ENCODE measurements around the gene AGMO. TPM values are rescaled to one million over a fixed set of nuclear protein-coding genes. Genes with fewer than 3 reads are reported as not detected.

The AGMO gene
- total RNA-seq, 3 donors from 2014 or later: 1.4 to 4.3 (median 1.6) TPM

DNA sequence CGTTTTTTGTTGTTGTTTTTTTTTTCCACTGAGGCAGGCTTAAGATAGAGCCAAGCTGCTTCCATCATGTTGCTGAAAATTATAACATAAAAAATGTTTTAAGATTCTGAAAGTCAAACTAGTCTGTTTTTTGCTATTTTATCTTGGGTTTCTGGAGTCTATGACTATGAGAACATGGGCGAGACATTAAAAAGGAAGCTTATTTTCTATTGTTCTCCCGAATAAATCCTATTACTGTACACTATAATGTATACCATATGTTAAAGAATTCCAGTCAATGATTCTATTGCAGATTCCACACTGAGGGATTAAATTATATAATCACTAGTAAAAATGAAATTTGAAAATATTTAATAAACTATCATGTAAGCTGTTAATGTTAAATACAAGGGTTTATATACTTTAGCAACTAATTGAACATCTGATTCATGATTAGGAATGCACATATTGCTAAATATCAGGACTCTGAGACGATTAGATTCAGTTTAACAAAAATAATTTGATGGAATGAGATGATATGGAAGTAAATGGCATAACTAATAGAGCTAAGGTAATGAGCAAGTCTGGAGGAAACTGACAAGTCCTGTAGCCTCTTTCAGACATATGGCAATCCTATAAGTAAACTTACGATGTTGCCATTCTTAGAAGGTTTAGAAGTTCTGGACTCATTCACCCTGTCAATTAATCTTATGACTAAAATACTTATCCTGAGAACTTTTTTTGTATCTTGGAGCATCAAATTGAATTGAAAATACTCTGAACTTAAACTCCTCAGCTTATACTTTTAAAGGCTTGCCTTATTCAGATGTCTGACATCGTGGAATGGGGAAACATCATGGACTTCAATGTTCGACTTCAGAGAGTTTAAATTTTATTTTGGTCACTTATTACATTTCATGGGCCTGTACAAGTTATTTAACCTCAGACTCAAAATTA, 364.5 kb downstream of the AGMO start:
- no peak for DNase-seq (ENCODE audit: low spot score in 2 of 2)
- H3K4me3 ChIP-seq: no peak overlapping the region
- no peaks in the 10 kb centered on the region for H3K4me1 ChIP-seq
- H3K27me3 ChIP-seq: no peaks in the 10 kb centered on the region
- intact Hi-C loops (cut with DNase I; ENCODE audit: low total_unique reads): no loop called here
- TF ChIP-seq, protein P1, sequence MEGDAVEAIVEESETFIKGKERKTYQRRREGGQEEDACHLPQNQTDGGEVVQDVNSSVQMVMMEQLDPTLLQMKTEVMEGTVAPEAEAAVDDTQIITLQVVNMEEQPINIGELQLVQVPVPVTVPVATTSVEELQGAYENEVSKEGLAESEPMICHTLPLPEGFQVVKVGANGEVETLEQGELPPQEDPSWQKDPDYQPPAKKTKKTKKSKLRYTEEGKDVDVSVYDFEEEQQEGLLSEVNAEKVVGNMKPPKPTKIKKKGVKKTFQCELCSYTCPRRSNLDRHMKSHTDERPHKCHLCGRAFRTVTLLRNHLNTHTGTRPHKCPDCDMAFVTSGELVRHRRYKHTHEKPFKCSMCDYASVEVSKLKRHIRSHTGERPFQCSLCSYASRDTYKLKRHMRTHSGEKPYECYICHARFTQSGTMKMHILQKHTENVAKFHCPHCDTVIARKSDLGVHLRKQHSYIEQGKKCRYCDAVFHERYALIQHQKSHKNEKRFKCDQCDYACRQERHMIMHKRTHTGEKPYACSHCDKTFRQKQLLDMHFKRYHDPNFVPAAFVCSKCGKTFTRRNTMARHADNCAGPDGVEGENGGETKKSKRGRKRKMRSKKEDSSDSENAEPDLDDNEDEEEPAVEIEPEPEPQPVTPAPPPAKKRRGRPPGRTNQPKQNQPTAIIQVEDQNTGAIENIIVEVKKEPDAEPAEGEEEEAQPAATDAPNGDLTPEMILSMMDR (IDR thresholded peaks at IDR 0.05): no peak
- TF ChIP-seq POLR2AphosphoS5 (IDR thresholded peaks at IDR 0.05): no peak
- no peak for TF ChIP-seq POLR2A (IDR thresholded peaks at IDR 0.05)
- H3K27ac ChIP-seq: no peak overlapping the region
- no peaks in the 10 kb centered on the region for H3K36me3 ChIP-seq
- H3K9me3 ChIP-seq: no peaks in the 10 kb centered on the region

DNA sequence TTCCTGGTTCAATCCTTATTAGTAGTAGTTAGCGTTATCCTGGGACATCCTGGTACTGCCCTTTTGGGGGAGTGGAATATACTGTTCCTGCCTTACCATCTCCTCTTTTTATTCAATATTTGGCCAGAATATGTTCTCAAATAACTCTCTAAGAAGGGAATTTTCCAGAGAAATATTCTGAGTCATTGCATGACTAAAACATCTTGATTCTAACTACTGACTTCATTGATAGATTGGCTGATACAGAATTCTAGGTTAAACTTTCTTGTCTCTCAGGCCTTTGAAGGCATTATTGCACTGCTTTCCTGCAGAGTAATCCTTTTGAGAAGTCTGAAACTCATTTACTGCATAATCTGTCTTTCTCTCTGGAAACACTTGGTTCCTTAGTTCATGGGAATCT, 383.8 kb downstream of the AGMO start:
- H3K36me3 ChIP-seq: no peaks in the 10 kb centered on the region
- no peaks in the 10 kb centered on the region for H3K9me3 ChIP-seq
- no peak overlapping the region for H3K27ac ChIP-seq
- DNase-seq (ENCODE audit: low spot score in 2 of 2): no peak
- no peaks in the 10 kb centered on the region for H3K27me3 ChIP-seq
- intact Hi-C loops (cut with DNase I; ENCODE audit: low total_unique reads): no loop called here
- H3K4me3 ChIP-seq: no peak overlapping the region
- TF ChIP-seq POLR2A (IDR thresholded peaks at IDR 0.05): no peak
- TF ChIP-seq POLR2AphosphoS5 (IDR thresholded peaks at IDR 0.05): no peak
- TF ChIP-seq, protein P1 (IDR thresholded peaks at IDR 0.05): no peak
- H3K4me1 ChIP-seq: no peaks in the 10 kb centered on the region

DNA sequence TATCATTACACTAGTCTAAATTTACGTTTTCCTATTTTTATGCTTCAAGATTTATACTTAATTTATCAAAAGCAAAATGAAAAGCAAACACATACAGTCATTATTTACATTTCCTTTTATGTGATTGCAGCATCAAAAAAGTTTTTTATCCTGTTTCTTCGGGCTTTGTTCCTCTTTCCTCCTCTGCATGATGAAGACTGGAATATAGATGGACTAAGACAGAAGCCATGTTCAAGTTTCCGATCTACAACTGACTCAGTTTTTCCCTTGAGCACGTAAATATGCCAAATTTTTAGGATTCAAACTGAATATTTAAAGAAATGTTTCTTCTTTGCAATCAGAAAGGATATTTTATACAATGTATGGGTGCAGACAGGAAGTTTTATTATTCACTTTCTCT, 385.7 kb downstream of the AGMO start:
- intact Hi-C loops (cut with DNase I; ENCODE audit: low total_unique reads): no loop called here
- no peak for DNase-seq (ENCODE audit: low spot score in 2 of 2)
- Histone ChIP-seq H3K27me3 (no peaks in the 10 kb centered on the region), H3K4me1 (no peaks in the 10 kb centered on the region), H3K4me3 (no peak overlapping the region), H3K27ac (no peak overlapping the region), H3K36me3 (no peaks in the 10 kb centered on the region), H3K9me3 (no peaks in the 10 kb centered on the region)
- TF ChIP-seq, protein P1 (IDR thresholded peaks at IDR 0.05): no peak
- TF ChIP-seq POLR2A (IDR thresholded peaks at IDR 0.05) (no peak), POLR2AphosphoS5 (IDR thresholded peaks at IDR 0.05) (no peak)

DNA sequence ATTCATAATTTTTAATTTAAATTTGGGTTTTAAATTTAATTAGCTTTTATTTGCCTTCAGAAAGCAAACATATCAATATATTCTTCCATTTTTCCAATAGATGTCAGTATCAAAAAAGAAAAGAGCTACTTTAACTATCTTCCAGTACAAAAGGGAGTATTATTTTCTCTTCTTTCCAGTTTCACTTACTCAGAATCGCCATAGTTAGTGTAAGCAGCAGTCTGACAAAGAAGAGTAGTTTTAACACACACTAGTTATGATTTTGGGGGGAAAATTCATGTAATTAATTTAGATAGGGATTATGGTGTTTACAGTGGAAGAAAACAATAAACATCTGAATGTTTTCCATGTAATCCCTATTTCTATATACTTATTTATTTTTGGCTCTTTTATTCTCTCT, 386.7 kb downstream of the AGMO start:
- H3K36me3 ChIP-seq: no peaks in the 10 kb centered on the region
- H3K4me3 ChIP-seq: no peak overlapping the region
- TF ChIP-seq, protein P1 (IDR thresholded peaks at IDR 0.05): no peak
- TF ChIP-seq POLR2A (IDR thresholded peaks at IDR 0.05) (no peak), POLR2AphosphoS5 (IDR thresholded peaks at IDR 0.05) (no peak)
- H3K27ac ChIP-seq: no peak overlapping the region
- no peaks in the 10 kb centered on the region for H3K9me3 ChIP-seq
- intact Hi-C loops (cut with DNase I; ENCODE audit: low total_unique reads): no loop called here
- H3K4me1 ChIP-seq: no peaks in the 10 kb centered on the region
- H3K27me3 ChIP-seq: no peaks in the 10 kb centered on the region
- DNase-seq (ENCODE audit: low spot score in 2 of 2): no peak

DNA sequence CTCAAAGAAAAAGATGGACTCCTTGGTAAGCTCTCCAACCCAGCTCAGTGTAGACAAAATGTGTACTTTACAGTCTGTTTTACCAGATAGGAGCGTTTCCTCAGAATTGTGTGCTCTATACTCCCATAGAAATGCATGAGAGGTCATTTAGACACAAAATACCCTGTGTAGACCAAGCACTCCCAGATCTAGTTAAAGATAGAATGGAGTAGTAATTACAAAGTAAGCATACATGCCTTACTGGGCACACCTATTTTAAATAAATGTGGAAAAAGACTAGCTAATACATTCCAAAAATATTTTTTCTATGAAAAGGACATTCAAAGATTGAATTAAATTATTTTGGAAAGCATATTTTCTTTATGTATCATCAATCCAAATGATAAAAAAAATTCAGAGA, 387.3 kb downstream of the AGMO start:
- no peaks in the 10 kb centered on the region for H3K4me1 ChIP-seq
- no peak overlapping the region for H3K27ac ChIP-seq
- no peaks in the 10 kb centered on the region for H3K9me3 ChIP-seq
- intact Hi-C loops (cut with DNase I; ENCODE audit: low total_unique reads): no loop called here
- H3K36me3 ChIP-seq: no peaks in the 10 kb centered on the region
- no peak for TF ChIP-seq POLR2A (IDR thresholded peaks at IDR 0.05)
- TF ChIP-seq, protein P1 (IDR thresholded peaks at IDR 0.05): no peak
- TF ChIP-seq POLR2AphosphoS5 (IDR thresholded peaks at IDR 0.05): no peak
- no peaks in the 10 kb centered on the region for H3K27me3 ChIP-seq
- DNase-seq (ENCODE audit: low spot score in 2 of 2): no peak
- no peak overlapping the region for H3K4me3 ChIP-seq

Data from breast epithelium (tissue), 4 donors.